K562 (cell line): ENCODE data around the gene TMEM255A. TPM values are rescaled to one million over a fixed set of nuclear protein-coding genes. Genes with fewer than 3 reads are reported as not detected.
A peak's percentile ranks its signal among the peaks of the same experiment; 100 is the strongest.

Experiments
- ASH1L ChIP-seq: fragments of 450-650 bp; IDR thresholded peaks from 2 replicates; pipeline ENCODE4 v1.6.1; 2018; ENCODE audit warnings: borderline replicate concordance, mild to moderate bottlenecking, low read depth; ENCODE audit not compliant: partially characterized antibody
- CBX1 ChIP-seq: sonication (generic); IDR thresholded peaks from 2 replicates; pipeline ENCODE4 v1.6.1; 2016; ENCODE audit warnings: antibody characterized with exemption, low read depth, mild to moderate bottlenecking
- CBX3 ChIP-seq, 2 experiments: IDR thresholded peaks; 1 replicate in 1 of 2; 2 replicates in 1 of 2; pipeline ENCODE4 v1.6.1; 2012; ENCODE audit warnings: inconsistent platforms in 2 of 2, low read length in 2 of 2, borderline replicate concordance in 1 of 2, control low read depth in 1 of 2
- CCAR2 ChIP-seq: fragments of 200-400 bp; formaldehyde crosslinking; IDR thresholded peaks from 2 replicates; pipeline ENCODE4 v1.6.1; 2017; ENCODE audit warnings: mild to moderate bottlenecking, low read depth, low read length
- CEBPG ChIP-seq, 3 experiments: fragments of 200-800 bp in 1 of 3; sonication (Bioruptor generic) in 1 of 3; sonication (generic) in 1 of 3; formaldehyde crosslinking in 1 of 3; IDR thresholded peaks in 2 of 3; conservative IDR thresholded peaks in 1 of 3; 2 replicates each; pipeline versions ENCODE4 v1.6.1 to v1.8.0; 2016 to 2022; ENCODE audit warnings: missing compliant biosample characterization in 2 of 3, missing genetic modification characterization in 2 of 3, mild to moderate bottlenecking in 1 of 3, missing genetic modification reagents in 1 of 3
- CHD1 ChIP-seq: fragments of 200-600 bp; sonication (generic); IDR thresholded peaks from one replicate; pipeline ENCODE4 v1.6.1; 2012; ENCODE audit warnings: mild to moderate bottlenecking, moderate library complexity, low read length, inconsistent platforms
- CHD4 ChIP-seq: fragments of 200-600 bp; sonication (generic); IDR thresholded peaks from 3 replicates; pipeline ENCODE4 v1.6.1; 2012; ENCODE audit warnings: low read depth, mild to moderate bottlenecking, mixed read lengths, low read length, inconsistent platforms; ENCODE audit not compliant: insufficient read depth, insufficient replicate concordance, poor library complexity, severe bottlenecking
- ESRRA ChIP-seq: fragments of 450-650 bp; IDR thresholded peaks from 2 replicates; pipeline ENCODE4 v1.6.1; 2014; ENCODE audit warnings: low read depth, mild to moderate bottlenecking, moderate library complexity, borderline replicate concordance
- ETV1 ChIP-seq: fragments of 450-650 bp; conservative IDR thresholded peaks from 2 replicates; pipeline ENCODE4 v1.6.1; 2016; ENCODE audit warnings: missing genetic modification characterization, control low read depth, low read depth, missing compliant biosample characterization
- FOXM1 ChIP-seq, 2 experiments: fragments of 450-650 bp in 1 of 2; sonication (generic) in 1 of 2; formaldehyde crosslinking in 1 of 2; IDR thresholded peaks; 2 replicates each; pipeline versions ENCODE4 v1.6.1 to v1.9.0; 2017 to 2022; ENCODE audit warnings: low read depth in 2 of 2, mild to moderate bottlenecking in 2 of 2, missing genetic modification reagents in 1 of 2, moderate library complexity in 1 of 2
- KLF13 ChIP-seq: fragments of 450-650 bp; IDR thresholded peaks from 2 replicates; pipeline ENCODE4 v1.6.1; 2016; ENCODE audit warnings: missing genetic modification characterization, low read depth, mild to moderate bottlenecking, missing compliant biosample characterization, moderate library complexity, borderline replicate concordance
- KLF6 ChIP-seq: fragments of 250-450 bp; sonication (Bioruptor Pico); IDR thresholded peaks from 2 replicates; pipeline ENCODE4 v1.4.0; 2020; ENCODE audit warnings: mild to moderate bottlenecking, moderate library complexity, borderline replicate concordance
- NR0B1 ChIP-seq: fragments of 450-650 bp; IDR thresholded peaks from one replicate; pipeline ENCODE4 v1.6.1; 2018; ENCODE audit warnings: mild to moderate bottlenecking, moderate library complexity; ENCODE audit not compliant: partially characterized antibody
- POLR2AphosphoS5 ChIP-seq: IDR thresholded peaks from 2 replicates; pipeline ENCODE4 v1.6.1; 2011; ENCODE audit warnings: mild to moderate bottlenecking, low read depth, low read length, moderate library complexity; ENCODE audit not compliant: control insufficient read depth, insufficient read depth
- RB1 ChIP-seq: fragments of 450-650 bp; IDR thresholded peaks from 2 replicates; pipeline ENCODE4 v1.6.1; 2017; ENCODE audit warnings: low read depth, mild to moderate bottlenecking
- RCOR1 ChIP-seq, 2 experiments: IDR thresholded peaks; 2 replicates each; pipeline ENCODE4 v1.6.1; 2012; ENCODE audit warnings: low read depth in 2 of 2, low read length in 2 of 2, borderline replicate concordance in 1 of 2, improper control_type of control experiment in 1 of 2
- U2AF1 ChIP-seq: fragments of 200-400 bp; formaldehyde crosslinking; optimal IDR thresholded peaks from 2 replicates; pipeline ENCODE3; 2017; ENCODE audit warnings: mild to moderate bottlenecking, low read depth, low read length, moderate library complexity
- ZKSCAN1 ChIP-seq: fragments of 150-350 bp; IDR thresholded peaks from 2 replicates; pipeline ENCODE4 v1.6.1; 2016; ENCODE audit warnings: low read depth, low read length
- ZKSCAN8 ChIP-seq: fragments of 200-800 bp; sonication (Bioruptor generic); IDR thresholded peaks from 2 replicates; pipeline ENCODE4 v1.6.1; 2016; ENCODE audit warnings: missing genetic modification characterization, missing compliant biosample characterization
- polyA plus RNA-seq, 8 experiments: library from polyadenylated mRNA; depleted of rRNA in 4 of 8; stranded (reverse) in 5 of 8; unstranded in 3 of 8; fragments of >200 nt; fragmentation: Nextera tagmentation in 2 of 8; fragmentation: Illumina TruSeq in 1 of 8; extraction: Ambion mirVana in 2 of 8; extraction: Trizol in 1 of 8; gene quantifications; 2 replicates each; pipeline versions ENCODE4 v1.2.1 to v1.2.3, GENCODE V29; 2011 to 2014; ENCODE audit warnings: inconsistent platforms in 1 of 8, missing spikeins in 1 of 8
- total RNA-seq, 7 experiments: library from RNA; depleted of rRNA in 6 of 7; stranded (reverse); fragments of >200 nt in 6 of 7; fragmentation: Illumina TruSeq in 2 of 7; extraction: Trizol in 2 of 7; gene quantifications; 2 replicates each; pipeline versions ENCODE4 v1.2.1 to v1.2.3, GENCODE V29; 2011 to 2021; ENCODE audit warnings: low replicate concordance in 1 of 7
- TF ChIP-seq, protein P1 (sequence below): fragments of 450-650 bp; formaldehyde crosslinking; IDR thresholded peaks from 2 replicates; pipeline ENCODE4 v1.4.0; 2020; ENCODE audit warnings: mild to moderate bottlenecking, moderate library complexity
- TF ChIP-seq, protein P2 (sequence below): fragments of 250-450 bp; sonication (Bioruptor Pico); IDR thresholded peaks from 2 replicates; pipeline ENCODE4 v1.4.0; 2020; ENCODE audit warnings: mild to moderate bottlenecking, moderate library complexity

Gene TMEM255A
- total and polyA plus RNA-seq, 9 of the 15 experiments (the other 6 are each of a cell fraction or from before 2014, with no cell fraction given) = 0.01 TPM; not detected in 8

DNA sequence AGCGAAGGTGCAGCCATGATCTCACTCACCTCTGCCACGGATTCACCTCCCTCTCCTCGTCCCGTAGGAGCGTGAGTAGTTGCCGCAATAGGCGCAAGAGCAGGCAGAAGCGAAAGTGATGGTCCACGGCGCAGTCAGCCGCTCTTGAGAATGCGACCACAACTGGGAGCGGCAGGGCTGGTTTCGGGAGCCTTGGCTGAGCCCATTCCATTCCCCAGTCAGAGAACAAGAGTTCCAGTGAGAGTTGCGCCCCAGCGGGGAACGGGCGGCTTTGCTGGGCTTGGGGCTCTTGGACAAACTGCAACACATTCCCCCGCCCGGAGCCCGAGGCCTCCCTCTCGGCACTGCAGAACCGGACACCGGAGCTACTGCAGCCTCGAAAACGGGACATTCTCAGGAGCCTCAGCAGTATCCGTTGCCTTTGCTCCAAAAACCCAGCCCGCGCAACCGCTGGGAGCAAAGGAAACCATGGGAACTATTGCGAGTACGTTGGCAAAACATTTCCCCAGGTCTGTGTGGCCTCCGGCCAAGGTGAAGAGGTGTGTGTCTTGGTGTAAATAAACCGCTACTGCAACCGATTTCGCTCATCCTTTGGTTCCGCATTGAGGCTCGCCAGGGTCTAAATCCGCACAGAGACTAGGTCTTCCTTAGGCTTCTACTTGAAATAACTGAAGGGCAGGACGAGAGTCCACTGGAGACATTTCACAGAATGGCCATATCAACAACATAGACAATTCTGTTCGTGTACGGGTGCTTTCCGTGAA is 66.3 kb downstream of the TMEM255A start (continued):
- TF ChIP-seq ETV1 = peak; percentile 80
- TF ChIP-seq NR0B1 = no peak
- no peak for TF ChIP-seq KLF6
- peak; percentile 50; the same call in 1 of the 2 replicates for TF ChIP-seq FOXM1 (IDR thresholded peaks at IDR 0.05; ENCODE audit: low read depth)
- no peak for TF ChIP-seq FOXM1 (CRISPR knock-in tag; IDR thresholded peaks at IDR 0.05; ENCODE audit: low read depth)
- TF ChIP-seq CHD4 = no peak
- TF ChIP-seq KLF13 = no peak
- no peak for TF ChIP-seq CHD1
- peak; percentile 39; the same call in 1 of the 2 replicates for TF ChIP-seq ZKSCAN1
- peak in 1 of 2 experiments; percentile 91; a peak in 2 of 3 replicates for TF ChIP-seq CBX3 (IDR thresholded peaks at IDR 0.05; ENCODE audit: borderline replicate concordance in 1 of 2, low read length in 2 of 2)
- no peak for TF ChIP-seq ZKSCAN8
- peak; percentile 15; the same call in 1 of the 2 replicates for TF ChIP-seq CEBPG (CRISPR knock-in tag; IDR thresholded peaks at IDR 0.05)
- peak in 1 of 2 experiments; percentile 6; a peak in 1 of 4 replicates for TF ChIP-seq CEBPG (tag; conservative IDR thresholded peaks at IDR 0.05 in 1 of 2, IDR thresholded peaks at IDR 0.05 in 1 of 2)
- TF ChIP-seq POLR2AphosphoS5 = peak; percentile 75
- TF ChIP-seq, protein P1, sequence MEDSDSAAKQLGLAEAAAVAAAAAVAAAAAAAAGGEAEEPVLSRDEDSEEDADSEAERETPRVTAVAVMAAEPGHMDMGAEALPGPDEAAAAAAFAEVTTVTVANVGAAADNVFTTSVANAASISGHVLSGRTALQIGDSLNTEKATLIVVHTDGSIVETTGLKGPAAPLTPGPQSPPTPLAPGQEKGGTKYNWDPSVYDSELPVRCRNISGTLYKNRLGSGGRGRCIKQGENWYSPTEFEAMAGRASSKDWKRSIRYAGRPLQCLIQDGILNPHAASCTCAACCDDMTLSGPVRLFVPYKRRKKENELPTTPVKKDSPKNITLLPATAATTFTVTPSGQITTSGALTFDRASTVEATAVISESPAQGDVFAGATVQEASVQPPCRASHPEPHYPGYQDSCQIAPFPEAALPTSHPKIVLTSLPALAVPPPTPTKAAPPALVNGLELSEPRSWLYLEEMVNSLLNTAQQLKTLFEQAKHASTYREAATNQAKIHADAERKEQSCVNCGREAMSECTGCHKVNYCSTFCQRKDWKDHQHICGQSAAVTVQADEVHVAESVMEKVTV (CRISPR knock-in tag) = peak; percentile 38; the same call in 1 of the 2 replicates
- 0 out of 2 replicates have a peak, but pooled peaks have one; percentile 32 for TF ChIP-seq CBX1
- peak; percentile 13 to 72; a peak in 2 of 4 replicates for TF ChIP-seq RCOR1 (IDR thresholded peaks at IDR 0.05; ENCODE audit: borderline replicate concordance in 1 of 2, low read depth in 2 of 2, low read length in 2 of 2)
- TF ChIP-seq CCAR2 = peak; percentile 65; the same call in 1 of the 2 replicates
- peak; percentile 66 for TF ChIP-seq RB1
- TF ChIP-seq ESRRA = peak; percentile 94
- no peak for TF ChIP-seq U2AF1
- TF ChIP-seq ASH1L = no peak
- TF ChIP-seq, protein P2, sequence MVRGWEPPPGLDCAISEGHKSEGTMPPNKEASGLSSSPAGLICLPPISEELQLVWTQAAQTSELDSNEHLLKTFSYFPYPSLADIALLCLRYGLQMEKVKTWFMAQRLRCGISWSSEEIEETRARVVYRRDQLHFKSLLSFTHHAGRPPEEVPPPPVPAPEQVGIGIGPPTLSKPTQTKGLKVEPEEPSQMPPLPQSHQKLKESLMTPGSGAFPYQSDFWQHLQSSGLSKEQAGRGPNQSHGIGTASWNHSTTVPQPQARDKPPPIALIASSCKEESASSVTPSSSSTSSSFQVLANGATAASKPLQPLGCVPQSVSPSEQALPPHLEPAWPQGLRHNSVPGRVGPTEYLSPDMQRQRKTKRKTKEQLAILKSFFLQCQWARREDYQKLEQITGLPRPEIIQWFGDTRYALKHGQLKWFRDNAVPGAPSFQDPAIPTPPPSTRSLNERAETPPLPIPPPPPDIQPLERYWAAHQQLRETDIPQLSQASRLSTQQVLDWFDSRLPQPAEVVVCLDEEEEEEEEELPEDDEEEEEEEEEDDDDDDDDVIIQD = no peak
